K562 (cell line): ENCODE results near the gene DNAAF3. TPM values are rescaled to one million over a fixed set of nuclear protein-coding genes. Genes with fewer than 3 reads are reported as not detected.
A peak's percentile ranks its signal among the peaks of the same experiment; 100 is the strongest.

Experiments
- BCLAF1 ChIP-seq, 2 experiments: fragments of 450-650 bp in 1 of 2; IDR thresholded peaks; 2 replicates each; pipeline ENCODE4 v1.6.1; 2011 to 2017; ENCODE audit warnings: low read depth in 2 of 2, antibody characterized with exemption in 1 of 2, borderline replicate concordance in 1 of 2, low read length in 1 of 2, mild to moderate bottlenecking in 1 of 2, mixed read lengths in 1 of 2; ENCODE audit not compliant: control insufficient read depth in 1 of 2
- BHLHE40 ChIP-seq: IDR thresholded peaks from 2 replicates; pipeline ENCODE4 v1.6.1; 2011; ENCODE audit warnings: low read length, improper control_type of control experiment
- GABPB1 ChIP-seq: sonication (generic); formaldehyde crosslinking; IDR thresholded peaks from 2 replicates; pipeline ENCODE4 v1.8.0; 2022; ENCODE audit warnings: mild to moderate bottlenecking, missing genetic modification reagents
- GATA2 ChIP-seq: sonication (generic); formaldehyde crosslinking; IDR thresholded peaks from 2 replicates; pipeline ENCODE4 v1.4.0; 2020; ENCODE audit warnings: mild to moderate bottlenecking, missing genetic modification reagents
- LCOR ChIP-seq: sonication (generic); formaldehyde crosslinking; IDR thresholded peaks from 2 replicates; pipeline ENCODE4 v1.8.0; 2022; ENCODE audit warnings: mild to moderate bottlenecking, missing genetic modification reagents
- PHF8 ChIP-seq: fragments of 200-600 bp; sonication (generic); IDR thresholded peaks from 2 replicates; pipeline ENCODE4 v1.6.1; 2012; ENCODE audit warnings: mixed run types, mild to moderate bottlenecking, inconsistent platforms, low read length, moderate library complexity, borderline replicate concordance
- RB1 ChIP-seq: fragments of 450-650 bp; IDR thresholded peaks from 2 replicates; pipeline ENCODE4 v1.6.1; 2017; ENCODE audit warnings: low read depth, mild to moderate bottlenecking
- SMARCE1 ChIP-seq: fragments of 450-650 bp; IDR thresholded peaks from 2 replicates; pipeline ENCODE4 v1.7.1; 2016; ENCODE audit warnings: mild to moderate bottlenecking
- ZBED1 ChIP-seq: IDR thresholded peaks from 2 replicates; pipeline ENCODE4 v1.6.1; 2014
- ZNF165 ChIP-seq: fragments of 250-450 bp; sonication (Bioruptor Pico); IDR thresholded peaks from 2 replicates; pipeline ENCODE4 v1.4.0; 2020; ENCODE audit warnings: borderline replicate concordance
- polyA plus RNA-seq, 8 experiments: library from polyadenylated mRNA; depleted of rRNA in 4 of 8; stranded (reverse) in 5 of 8; unstranded in 3 of 8; fragments of >200 nt; fragmentation: Nextera tagmentation in 2 of 8; fragmentation: Illumina TruSeq in 1 of 8; extraction: Ambion mirVana in 2 of 8; extraction: Trizol in 1 of 8; gene quantifications; 2 replicates each; pipeline versions ENCODE4 v1.2.1 to v1.2.3, GENCODE V29; 2011 to 2014; ENCODE audit warnings: inconsistent platforms in 1 of 8, missing spikeins in 1 of 8
- total RNA-seq, 7 experiments: library from RNA; depleted of rRNA in 6 of 7; stranded (reverse); fragments of >200 nt in 6 of 7; fragmentation: Illumina TruSeq in 2 of 7; extraction: Trizol in 2 of 7; gene quantifications; 2 replicates each; pipeline versions ENCODE4 v1.2.1 to v1.2.3, GENCODE V29; 2011 to 2021; ENCODE audit warnings: low replicate concordance in 1 of 7
- TF ChIP-seq, protein P1 (sequence below): sonication (generic); formaldehyde crosslinking; IDR thresholded peaks from 2 replicates; pipeline ENCODE4 v1.8.1; 2023; ENCODE audit warnings: mild to moderate bottlenecking, missing genetic modification reagents, moderate library complexity
- TF ChIP-seq, protein P2 (sequence below), 2 experiments: fragments of 450-650 bp; IDR thresholded peaks; 2 replicates each; pipeline ENCODE4 v1.6.1; 2016
- TF ChIP-seq, protein P3 (sequence below): IDR thresholded peaks from 2 replicates; pipeline ENCODE4 v1.6.1; 2011; ENCODE audit warnings: borderline replicate concordance, low read depth, mild to moderate bottlenecking, moderate library complexity, low read length; ENCODE audit not compliant: insufficient read depth, poor library complexity, severe bottlenecking
- TF ChIP-seq, protein P4 (sequence below): fragments of 250-450 bp; sonication (Bioruptor Pico); IDR thresholded peaks from 2 replicates; pipeline ENCODE4 v1.8.0; 2022; ENCODE audit warnings: inconsistent platforms

The DNAAF3 gene
- total and polyA plus RNA-seq, 9 of the 15 experiments (the other 6 are each of a cell fraction or from before 2014, with no cell fraction given), result 21.6 to 61.5 (median 43.0) TPM

DNA sequence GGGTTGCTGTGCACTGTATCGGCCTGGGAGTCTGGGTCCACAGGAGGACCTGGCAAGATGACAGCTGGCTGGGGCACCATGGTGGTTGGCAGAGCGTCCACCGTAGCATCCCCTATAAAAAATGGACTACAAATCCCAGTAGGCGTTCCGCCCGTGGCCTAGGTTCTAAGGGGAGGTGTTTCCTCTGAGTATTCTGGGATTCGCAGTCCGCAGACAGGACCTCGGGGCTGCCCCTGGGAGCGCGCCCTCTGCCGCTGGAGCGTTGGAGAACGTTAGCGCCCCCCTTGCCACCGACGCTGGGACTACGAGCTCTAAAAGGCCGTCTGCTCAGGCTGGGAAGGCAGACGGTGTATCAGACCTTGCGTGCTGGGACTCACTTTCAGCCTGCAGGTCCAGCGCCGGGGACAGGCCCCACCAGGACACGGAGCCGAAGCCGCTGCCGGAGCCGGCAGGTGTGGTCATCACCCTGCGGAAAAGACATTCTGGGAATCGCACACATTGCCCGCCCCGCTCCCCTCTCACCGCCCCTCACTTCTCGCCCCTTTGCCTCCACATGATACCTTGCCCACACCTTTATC is 372 bp downstream of the DNAAF3 start (continued):
- TF ChIP-seq LCOR, result 0 out of 2 replicates have a peak, but pooled peaks have one; percentile 4
- TF ChIP-seq SMARCE1, result 0 out of 2 replicates have a peak, but pooled peaks have one; percentile 13
- TF ChIP-seq ZNF165 (CRISPR knock-in tag), result no peak
- TF ChIP-seq GATA2 (CRISPR knock-in tag), result no peak
- TF ChIP-seq, protein P1, sequence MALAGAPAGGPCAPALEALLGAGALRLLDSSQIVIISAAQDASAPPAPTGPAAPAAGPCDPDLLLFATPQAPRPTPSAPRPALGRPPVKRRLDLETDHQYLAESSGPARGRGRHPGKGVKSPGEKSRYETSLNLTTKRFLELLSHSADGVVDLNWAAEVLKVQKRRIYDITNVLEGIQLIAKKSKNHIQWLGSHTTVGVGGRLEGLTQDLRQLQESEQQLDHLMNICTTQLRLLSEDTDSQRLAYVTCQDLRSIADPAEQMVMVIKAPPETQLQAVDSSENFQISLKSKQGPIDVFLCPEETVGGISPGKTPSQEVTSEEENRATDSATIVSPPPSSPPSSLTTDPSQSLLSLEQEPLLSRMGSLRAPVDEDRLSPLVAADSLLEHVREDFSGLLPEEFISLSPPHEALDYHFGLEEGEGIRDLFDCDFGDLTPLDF, result peak; percentile 42; the same call in 1 of the 2 replicates
- TF ChIP-seq PHF8, result peak; percentile 34; the same call in 1 of the 2 replicates
- 0 out of 2 replicates have a peak, but pooled peaks have one; percentile 34 for TF ChIP-seq BHLHE40
- no peak for TF ChIP-seq BCLAF1 (IDR thresholded peaks at IDR 0.05; ENCODE audit: borderline replicate concordance in 1 of 2, control insufficient read depth in 1 of 2, low read depth in 2 of 2, low read length in 1 of 2)
- TF ChIP-seq GABPB1 (CRISPR knock-in tag), result peak; percentile 61
- TF ChIP-seq, protein P2, sequence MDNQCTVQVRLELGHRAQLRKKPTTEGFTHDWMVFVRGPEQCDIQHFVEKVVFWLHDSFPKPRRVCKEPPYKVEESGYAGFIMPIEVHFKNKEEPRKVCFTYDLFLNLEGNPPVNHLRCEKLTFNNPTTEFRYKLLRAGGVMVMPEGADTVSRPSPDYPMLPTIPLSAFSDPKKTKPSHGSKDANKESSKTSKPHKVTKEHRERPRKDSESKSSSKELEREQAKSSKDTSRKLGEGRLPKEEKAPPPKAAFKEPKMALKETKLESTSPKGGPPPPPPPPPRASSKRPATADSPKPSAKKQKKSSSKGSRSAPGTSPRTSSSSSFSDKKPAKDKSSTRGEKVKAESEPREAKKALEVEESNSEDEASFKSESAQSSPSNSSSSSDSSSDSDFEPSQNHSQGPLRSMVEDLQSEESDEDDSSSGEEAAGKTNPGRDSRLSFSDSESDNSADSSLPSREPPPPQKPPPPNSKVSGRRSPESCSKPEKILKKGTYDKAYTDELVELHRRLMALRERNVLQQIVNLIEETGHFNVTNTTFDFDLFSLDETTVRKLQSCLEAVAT (IDR thresholded peaks at IDR 0.05), result 0 out of 4 replicates have a peak, but pooled peaks of 1 of the 2 experiments have one; percentile 13
- TF ChIP-seq, protein P3, sequence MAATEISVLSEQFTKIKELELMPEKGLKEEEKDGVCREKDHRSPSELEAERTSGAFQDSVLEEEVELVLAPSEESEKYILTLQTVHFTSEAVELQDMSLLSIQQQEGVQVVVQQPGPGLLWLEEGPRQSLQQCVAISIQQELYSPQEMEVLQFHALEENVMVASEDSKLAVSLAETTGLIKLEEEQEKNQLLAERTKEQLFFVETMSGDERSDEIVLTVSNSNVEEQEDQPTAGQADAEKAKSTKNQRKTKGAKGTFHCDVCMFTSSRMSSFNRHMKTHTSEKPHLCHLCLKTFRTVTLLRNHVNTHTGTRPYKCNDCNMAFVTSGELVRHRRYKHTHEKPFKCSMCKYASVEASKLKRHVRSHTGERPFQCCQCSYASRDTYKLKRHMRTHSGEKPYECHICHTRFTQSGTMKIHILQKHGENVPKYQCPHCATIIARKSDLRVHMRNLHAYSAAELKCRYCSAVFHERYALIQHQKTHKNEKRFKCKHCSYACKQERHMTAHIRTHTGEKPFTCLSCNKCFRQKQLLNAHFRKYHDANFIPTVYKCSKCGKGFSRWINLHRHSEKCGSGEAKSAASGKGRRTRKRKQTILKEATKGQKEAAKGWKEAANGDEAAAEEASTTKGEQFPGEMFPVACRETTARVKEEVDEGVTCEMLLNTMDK, result peak; percentile 94
- no peak for TF ChIP-seq ZBED1
- TF ChIP-seq RB1, result 0 out of 2 replicates have a peak, but pooled peaks have one; percentile 53
- TF ChIP-seq, protein P4, sequence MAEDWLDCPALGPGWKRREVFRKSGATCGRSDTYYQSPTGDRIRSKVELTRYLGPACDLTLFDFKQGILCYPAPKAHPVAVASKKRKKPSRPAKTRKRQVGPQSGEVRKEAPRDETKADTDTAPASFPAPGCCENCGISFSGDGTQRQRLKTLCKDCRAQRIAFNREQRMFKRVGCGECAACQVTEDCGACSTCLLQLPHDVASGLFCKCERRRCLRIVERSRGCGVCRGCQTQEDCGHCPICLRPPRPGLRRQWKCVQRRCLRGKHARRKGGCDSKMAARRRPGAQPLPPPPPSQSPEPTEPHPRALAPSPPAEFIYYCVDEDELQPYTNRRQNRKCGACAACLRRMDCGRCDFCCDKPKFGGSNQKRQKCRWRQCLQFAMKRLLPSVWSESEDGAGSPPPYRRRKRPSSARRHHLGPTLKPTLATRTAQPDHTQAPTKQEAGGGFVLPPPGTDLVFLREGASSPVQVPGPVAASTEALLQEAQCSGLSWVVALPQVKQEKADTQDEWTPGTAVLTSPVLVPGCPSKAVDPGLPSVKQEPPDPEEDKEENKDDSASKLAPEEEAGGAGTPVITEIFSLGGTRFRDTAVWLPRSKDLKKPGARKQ (CRISPR knock-in tag), result peak; percentile 88; the same call in 1 of the 2 replicates
